ENCODE measurements around the gene GDPD5.

The GDPD5 gene

GRCh38 chr11:75473684-75474083 is 52.1 kb downstream of the GDPD5 start:
- DNase-seq (ENCODE audit: low read depth), result no peak

GRCh38 chr11:75472081-75472732 is 53.5 kb downstream of the GDPD5 start:
- no peak for DNase-seq (ENCODE audit: low read depth)

GRCh38 chr11:75471176-75471973 is 54.4 kb downstream of the GDPD5 start:
- DNase-seq (ENCODE audit: low read depth), result no peak

- no peak for DNase-seq (ENCODE audit: low read depth)
Observed at GRCh38 chr11:75470476-75471080, 55.2 kb downstream of the GDPD5 start.

- no peak for DNase-seq (ENCODE audit: low read depth)
Observed at GRCh38 chr11:75469785-75470405, 55.8 kb downstream of the GDPD5 start.

GRCh38 chr11:75468534-75469340 is 57.0 kb downstream of the GDPD5 start:
- DNase-seq (ENCODE audit: low read depth), result no peak

- no peak for DNase-seq (ENCODE audit: low read depth)
Observed at GRCh38 chr11:75467881-75468280, 57.9 kb downstream of the GDPD5 start.

- DNase-seq (ENCODE audit: low read depth), result no peak
Observed at GRCh38 chr11:75467311-75467710, 58.4 kb downstream of the GDPD5 start.

- no peak for DNase-seq (ENCODE audit: low read depth)
Observed at GRCh38 chr11:75465701-75466531, 59.8 kb downstream of the GDPD5 start.

GRCh38 chr11:75463106-75463774 is 62.5 kb downstream of the GDPD5 start:
- DNase-seq (ENCODE audit: low read depth), result no peak

- no peak for DNase-seq (ENCODE audit: low read depth)
Observed at GRCh38 chr11:75462117-75462653, 63.6 kb downstream of the GDPD5 start.

GRCh38 chr11:75461151-75461550 is 64.6 kb downstream of the GDPD5 start:
- no peak for DNase-seq (ENCODE audit: low read depth)

- no peak for DNase-seq (ENCODE audit: low read depth)
Observed at GRCh38 chr11:75456596-75457183, 69.1 kb downstream of the GDPD5 start.

GRCh38 chr11:75454987-75455386 is 70.8 kb downstream of the GDPD5 start:
- no peak for DNase-seq (ENCODE audit: low read depth)

- DNase-seq (ENCODE audit: low read depth), result no peak
Observed at GRCh38 chr11:75453916-75454655, 71.7 kb downstream of the GDPD5 start.

GRCh38 chr11:75450826-75451821 is 74.6 kb downstream of the GDPD5 start:
- DNase-seq (ENCODE audit: low read depth), result no peak

GRCh38 chr11:75450236-75450635 is 75.5 kb downstream of the GDPD5 start:
- DNase-seq (ENCODE audit: low read depth), result no peak

- DNase-seq (ENCODE audit: low read depth), result no peak
Observed at GRCh38 chr11:75449776-75450175, 76.0 kb downstream of the GDPD5 start.

Measured in T-helper 22 cell (primary cell).